Cerebellar nuclear complex (tissue), 1 donor: ENCODE data around the gene BTBD6.

Experiments used
- DNase-seq, 2 experiments: peaks; one replicate each; lab custom pipeline; 2025; lab: John Stamatoyannopoulos, UW

The BTBD6 gene

GRCh38 chr14:105211086-105211757 lies 37.1 kb upstream of the BTBD6 start:
- DNase-seq = no peak

- no peak for DNase-seq
Observed at GRCh38 chr14:105211758-105212089, 36.6 kb upstream of the BTBD6 start.

GRCh38 chr14:105212541-105213300 lies 35.6 kb upstream of the BTBD6 start:
- DNase-seq = no peak

GRCh38 chr14:105213361-105213760 lies 35.0 kb upstream of the BTBD6 start:
- no peak for DNase-seq

GRCh38 chr14:105214324-105214915 lies 33.9 kb upstream of the BTBD6 start:
- no peak for DNase-seq

- DNase-seq = no peak
Observed at GRCh38 chr14:105215602-105216001, 32.7 kb upstream of the BTBD6 start.

GRCh38 chr14:105216490-105217247 lies 31.7 kb upstream of the BTBD6 start:
- DNase-seq = no peak

GRCh38 chr14:105217774-105218173 lies 30.6 kb upstream of the BTBD6 start:
- DNase-seq = no peak

- DNase-seq = no peak
Observed at GRCh38 chr14:105218611-105219010, 29.7 kb upstream of the BTBD6 start.

GRCh38 chr14:105219043-105219612 lies 29.2 kb upstream of the BTBD6 start:
- no peak for DNase-seq

- DNase-seq = no peak
Observed at GRCh38 chr14:105219753-105220152, 28.6 kb upstream of the BTBD6 start.

GRCh38 chr14:105220699-105221597 lies 27.4 kb upstream of the BTBD6 start:
- DNase-seq = no peak

GRCh38 chr14:105221598-105222178 lies 26.6 kb upstream of the BTBD6 start:
- DNase-seq = no peak

GRCh38 chr14:105223260-105223659 lies 25.1 kb upstream of the BTBD6 start:
- DNase-seq = no peak

- no peak for DNase-seq
Observed at GRCh38 chr14:105223770-105224544, 24.4 kb upstream of the BTBD6 start.

GRCh38 chr14:105224845-105225570 lies 23.3 kb upstream of the BTBD6 start:
- no peak for DNase-seq

GRCh38 chr14:105226198-105226597 lies 22.1 kb upstream of the BTBD6 start:
- no peak for DNase-seq

GRCh38 chr14:105227346-105227745 lies 21.0 kb upstream of the BTBD6 start:
- DNase-seq = no peak

- no peak for DNase-seq
Observed at GRCh38 chr14:105228562-105228961, 19.8 kb upstream of the BTBD6 start.
